Measurements from ENCODE around the gene PIP4K2C. TPM values are rescaled to one million over a fixed set of nuclear protein-coding genes. Genes with fewer than 3 reads are reported as not detected.

Gene PIP4K2C
- total RNA-seq, 4 donors from 2014 or later: 36.9 to 68.9 (median 51.5) TPM

DNA sequence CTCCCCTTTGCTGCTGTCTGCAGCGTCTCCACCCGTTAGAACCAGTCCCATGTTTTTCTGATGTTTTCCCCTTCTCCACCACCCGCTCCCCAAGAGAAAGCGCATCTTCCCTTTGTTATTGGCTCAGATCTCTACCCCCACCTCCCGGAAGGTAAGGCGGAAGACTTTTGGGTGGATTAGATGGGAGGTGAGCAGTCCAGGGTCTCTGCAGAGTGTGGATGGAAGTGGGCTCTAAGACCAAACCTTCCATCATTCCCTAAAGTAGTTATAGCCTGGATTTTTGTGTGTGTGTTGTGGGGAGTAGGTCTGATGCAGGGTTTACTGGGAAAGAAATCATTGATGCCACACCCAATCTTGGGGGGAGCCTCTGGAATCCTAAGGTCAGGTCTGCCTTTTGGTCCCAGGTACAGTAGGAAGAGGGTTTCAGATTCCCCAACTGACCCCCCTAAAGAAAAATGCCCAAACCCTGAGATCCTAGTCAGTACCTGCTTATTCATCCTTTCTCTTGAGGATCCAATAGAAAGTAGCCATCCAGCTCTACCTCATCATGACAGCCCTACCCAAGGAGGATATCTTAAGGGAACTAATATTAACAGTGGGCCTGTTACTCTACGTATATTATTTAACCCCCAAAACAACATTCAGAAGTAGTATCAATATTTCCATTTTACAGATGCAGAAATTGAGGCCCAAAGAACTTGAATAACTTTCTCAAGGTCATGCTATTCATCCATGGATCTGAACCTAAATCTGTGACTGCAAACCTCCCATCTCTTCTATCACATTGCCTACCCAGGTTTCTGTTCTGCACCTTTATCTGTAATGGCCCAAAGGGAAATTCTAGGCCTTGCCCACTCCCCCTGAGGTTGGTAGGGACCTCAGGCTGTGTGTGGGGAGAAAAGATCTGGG is 40.1 kb upstream of the PIP4K2C start:
- TF ChIP-seq POLR2A (IDR thresholded peaks at IDR 0.05) (no peak), POLR2AphosphoS5 (IDR thresholded peaks at IDR 0.05) (no peak), EP300 (IDR thresholded peaks at IDR 0.05) (no peak)
- TF ChIP-seq, protein P1, sequence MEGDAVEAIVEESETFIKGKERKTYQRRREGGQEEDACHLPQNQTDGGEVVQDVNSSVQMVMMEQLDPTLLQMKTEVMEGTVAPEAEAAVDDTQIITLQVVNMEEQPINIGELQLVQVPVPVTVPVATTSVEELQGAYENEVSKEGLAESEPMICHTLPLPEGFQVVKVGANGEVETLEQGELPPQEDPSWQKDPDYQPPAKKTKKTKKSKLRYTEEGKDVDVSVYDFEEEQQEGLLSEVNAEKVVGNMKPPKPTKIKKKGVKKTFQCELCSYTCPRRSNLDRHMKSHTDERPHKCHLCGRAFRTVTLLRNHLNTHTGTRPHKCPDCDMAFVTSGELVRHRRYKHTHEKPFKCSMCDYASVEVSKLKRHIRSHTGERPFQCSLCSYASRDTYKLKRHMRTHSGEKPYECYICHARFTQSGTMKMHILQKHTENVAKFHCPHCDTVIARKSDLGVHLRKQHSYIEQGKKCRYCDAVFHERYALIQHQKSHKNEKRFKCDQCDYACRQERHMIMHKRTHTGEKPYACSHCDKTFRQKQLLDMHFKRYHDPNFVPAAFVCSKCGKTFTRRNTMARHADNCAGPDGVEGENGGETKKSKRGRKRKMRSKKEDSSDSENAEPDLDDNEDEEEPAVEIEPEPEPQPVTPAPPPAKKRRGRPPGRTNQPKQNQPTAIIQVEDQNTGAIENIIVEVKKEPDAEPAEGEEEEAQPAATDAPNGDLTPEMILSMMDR (IDR thresholded peaks at IDR 0.05): no peak
- Histone ChIP-seq H3K4me3 (no peak overlapping the region), H3K9me3 (no peaks in the 10 kb centered on the region), H3K27ac (no peak overlapping the region), H3K36me3 (no peaks in the 10 kb centered on the region), H3K4me1 (peaks cover 20% of the 10 kb centered on the region), H3K27me3 (peaks cover 37% of the 10 kb centered on the region)
- WGBS: 74% methylated on average over 7 of the region's 7 CpGs
- no peak for DNase-seq (ENCODE audit: low spot score in 2 of 2)

DNA sequence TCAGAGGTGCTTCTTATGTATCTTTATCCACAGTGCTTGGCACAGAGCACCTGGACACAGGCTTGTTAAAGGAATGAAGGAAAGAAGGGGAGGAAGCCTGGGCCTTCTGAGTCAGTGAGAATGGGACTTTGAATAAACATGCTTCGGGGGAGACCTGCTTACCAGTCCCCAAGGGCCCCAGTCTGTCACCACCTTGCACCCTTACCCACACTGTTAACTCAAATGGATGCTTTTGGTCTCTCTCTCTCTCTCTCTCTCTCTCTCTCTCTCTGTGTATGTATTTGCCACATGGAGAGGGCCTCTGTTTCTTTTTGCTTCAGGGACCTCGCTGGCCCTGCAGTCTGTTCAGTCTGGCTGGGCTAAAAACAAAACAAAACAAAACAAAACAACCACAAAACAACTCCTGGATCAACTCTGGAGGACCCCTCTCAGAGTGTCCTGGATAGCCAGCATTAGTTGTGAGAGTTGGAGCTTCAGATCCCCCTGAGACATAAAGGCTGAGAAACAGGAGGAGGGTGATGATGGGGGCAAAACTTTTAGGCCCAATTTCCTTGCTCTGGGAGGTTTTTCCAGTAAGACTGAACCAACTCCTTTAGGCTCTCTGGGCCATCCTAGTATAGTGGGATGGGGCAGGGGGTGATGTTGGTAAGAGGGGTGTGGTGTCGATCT is 39.2 kb upstream of the PIP4K2C start:
- H3K4me3 ChIP-seq: no peak overlapping the region
- WGBS: 85% methylated on average over 3 of the region's 3 CpGs
- H3K4me1 ChIP-seq: peaks cover 12% of the 10 kb centered on the region
- no peaks in the 10 kb centered on the region for H3K9me3 ChIP-seq
- peaks cover 37% of the 10 kb centered on the region for H3K27me3 ChIP-seq
- TF ChIP-seq POLR2A (IDR thresholded peaks at IDR 0.05): no peak
- TF ChIP-seq EP300 (IDR thresholded peaks at IDR 0.05): no peak
- TF ChIP-seq, protein P1 (IDR thresholded peaks at IDR 0.05): no peak
- TF ChIP-seq POLR2AphosphoS5 (IDR thresholded peaks at IDR 0.05): no peak
- no peak for DNase-seq (ENCODE audit: low spot score in 2 of 2)
- no peaks in the 10 kb centered on the region for H3K36me3 ChIP-seq
- no peak overlapping the region for H3K27ac ChIP-seq

DNA sequence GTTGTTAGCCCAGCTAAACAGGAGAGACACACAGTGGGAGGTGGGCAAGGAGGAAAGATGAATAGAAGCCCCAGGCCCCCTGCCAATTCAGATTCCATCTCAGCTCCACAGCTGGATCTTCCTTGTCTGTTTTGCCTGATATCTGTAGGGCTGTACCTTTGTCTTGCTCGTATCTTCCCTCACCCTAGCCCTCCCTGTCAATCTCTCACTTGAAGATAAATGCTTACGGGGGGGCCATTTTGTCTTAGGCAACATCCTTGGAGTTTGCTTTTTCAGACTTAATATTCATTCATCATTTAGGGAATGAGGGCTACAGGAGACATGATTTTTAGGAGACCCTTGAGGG is 38.7 kb upstream of the PIP4K2C start:
- H3K4me1 ChIP-seq: peaks cover 11% of the 10 kb centered on the region
- TF ChIP-seq POLR2A (IDR thresholded peaks at IDR 0.05): no peak
- TF ChIP-seq, protein P1 (IDR thresholded peaks at IDR 0.05): no peak
- TF ChIP-seq POLR2AphosphoS5 (IDR thresholded peaks at IDR 0.05): no peak
- no peak for TF ChIP-seq EP300 (IDR thresholded peaks at IDR 0.05)
- peaks cover 37% of the 10 kb centered on the region for H3K27me3 ChIP-seq
- no peak for DNase-seq (ENCODE audit: low spot score in 2 of 2)
- H3K4me3 ChIP-seq: no peak overlapping the region
- H3K9me3 ChIP-seq: no peaks in the 10 kb centered on the region
- no peak overlapping the region for H3K27ac ChIP-seq
- WGBS: 90% methylated on average over 2 of the region's 2 CpGs
- no peaks in the 10 kb centered on the region for H3K36me3 ChIP-seq

DNA sequence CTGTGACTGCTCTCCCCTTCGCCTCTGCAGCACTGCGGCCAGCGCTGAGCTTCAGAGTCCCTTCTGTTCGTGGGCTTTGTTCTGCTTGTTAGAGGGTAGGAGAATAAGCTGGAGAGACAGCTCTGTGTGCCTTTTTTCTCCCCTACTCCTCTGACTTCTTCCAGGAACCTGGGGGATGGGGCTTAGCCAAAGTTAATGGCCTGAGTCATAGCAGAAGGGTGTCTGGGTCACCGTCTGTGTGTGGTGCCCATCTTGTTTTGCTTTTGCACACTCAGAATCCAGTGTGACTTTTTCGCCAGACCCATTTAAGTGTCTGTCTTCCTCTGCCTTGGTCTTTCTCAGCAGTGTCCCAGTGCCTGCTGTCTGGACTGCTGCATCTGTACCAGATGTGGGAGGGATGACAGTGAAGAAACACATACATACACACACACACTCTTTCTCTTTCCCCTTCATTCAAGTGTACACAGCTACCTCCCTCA is 38.1 kb upstream of the PIP4K2C start:
- WGBS: 61% methylated on average over 6 of the region's 6 CpGs
- no peak overlapping the region for H3K4me3 ChIP-seq
- DNase-seq (ENCODE audit: low spot score in 2 of 2): no peak
- no peaks in the 10 kb centered on the region for H3K36me3 ChIP-seq
- peaks cover 36% of the 10 kb centered on the region for H3K27me3 ChIP-seq
- H3K4me1 ChIP-seq: peaks cover 7% of the 10 kb centered on the region
- no peak for TF ChIP-seq POLR2A (IDR thresholded peaks at IDR 0.05)
- no peak for TF ChIP-seq POLR2AphosphoS5 (IDR thresholded peaks at IDR 0.05)
- TF ChIP-seq EP300 (IDR thresholded peaks at IDR 0.05): no peak
- TF ChIP-seq, protein P1 (IDR thresholded peaks at IDR 0.05): no peak
- H3K27ac ChIP-seq: no peak overlapping the region
- no peaks in the 10 kb centered on the region for H3K9me3 ChIP-seq
